ENCODE data around the gene STARD13. TPM values are rescaled to one million over a fixed set of nuclear protein-coding genes. Genes with fewer than 3 reads are reported as not detected.
A peak's percentile ranks its signal among the peaks of the same experiment; 100 is the strongest.

STARD13 gene
- total and polyA plus RNA-seq, 8 donors, result 7.8 to 29.4 (median 16.2) TPM

DNA sequence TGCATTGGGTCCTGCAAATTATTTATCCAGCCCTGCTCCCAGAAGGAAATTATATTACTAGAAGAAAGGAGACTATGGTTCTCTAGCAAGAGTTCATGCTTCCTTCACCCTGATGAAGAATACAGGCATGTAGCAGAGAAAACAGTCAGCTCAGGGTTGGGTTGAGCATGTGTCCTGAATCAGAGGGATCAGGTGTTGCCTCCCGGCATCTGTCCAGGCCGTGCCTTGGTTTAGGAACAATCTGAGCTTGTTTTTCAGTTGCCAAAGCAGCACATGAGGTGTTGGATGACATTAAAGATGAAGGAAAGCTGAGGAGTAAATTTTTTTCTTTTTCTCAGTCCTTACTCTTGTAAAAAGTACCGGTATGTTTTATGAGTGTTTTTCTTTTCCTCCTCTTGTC lies 207.3 kb downstream of the STARD13 start:
- TF ChIP-seq, protein P1, sequence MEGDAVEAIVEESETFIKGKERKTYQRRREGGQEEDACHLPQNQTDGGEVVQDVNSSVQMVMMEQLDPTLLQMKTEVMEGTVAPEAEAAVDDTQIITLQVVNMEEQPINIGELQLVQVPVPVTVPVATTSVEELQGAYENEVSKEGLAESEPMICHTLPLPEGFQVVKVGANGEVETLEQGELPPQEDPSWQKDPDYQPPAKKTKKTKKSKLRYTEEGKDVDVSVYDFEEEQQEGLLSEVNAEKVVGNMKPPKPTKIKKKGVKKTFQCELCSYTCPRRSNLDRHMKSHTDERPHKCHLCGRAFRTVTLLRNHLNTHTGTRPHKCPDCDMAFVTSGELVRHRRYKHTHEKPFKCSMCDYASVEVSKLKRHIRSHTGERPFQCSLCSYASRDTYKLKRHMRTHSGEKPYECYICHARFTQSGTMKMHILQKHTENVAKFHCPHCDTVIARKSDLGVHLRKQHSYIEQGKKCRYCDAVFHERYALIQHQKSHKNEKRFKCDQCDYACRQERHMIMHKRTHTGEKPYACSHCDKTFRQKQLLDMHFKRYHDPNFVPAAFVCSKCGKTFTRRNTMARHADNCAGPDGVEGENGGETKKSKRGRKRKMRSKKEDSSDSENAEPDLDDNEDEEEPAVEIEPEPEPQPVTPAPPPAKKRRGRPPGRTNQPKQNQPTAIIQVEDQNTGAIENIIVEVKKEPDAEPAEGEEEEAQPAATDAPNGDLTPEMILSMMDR (IDR thresholded peaks at IDR 0.05), result no peak
- Histone ChIP-seq H3K36me3 (no peaks in the 10 kb centered on the region), H3K27ac (no peak overlapping the region), H3K4me1 (no peaks in the 10 kb centered on the region), H3K27me3 (no peaks in the 10 kb centered on the region), H3K4me3 (no peak overlapping the region), H3K9me3 (no peaks in the 10 kb centered on the region)
- DNase-seq (no peak), FAIRE-seq (no peak), ATAC-seq (no peak)
- 85 to 88% methylated on average over 3 of the region's 3 CpGs for WGBS, 2 donors
- intact Hi-C loops (cut with DNase I), result no loop called here

DNA sequence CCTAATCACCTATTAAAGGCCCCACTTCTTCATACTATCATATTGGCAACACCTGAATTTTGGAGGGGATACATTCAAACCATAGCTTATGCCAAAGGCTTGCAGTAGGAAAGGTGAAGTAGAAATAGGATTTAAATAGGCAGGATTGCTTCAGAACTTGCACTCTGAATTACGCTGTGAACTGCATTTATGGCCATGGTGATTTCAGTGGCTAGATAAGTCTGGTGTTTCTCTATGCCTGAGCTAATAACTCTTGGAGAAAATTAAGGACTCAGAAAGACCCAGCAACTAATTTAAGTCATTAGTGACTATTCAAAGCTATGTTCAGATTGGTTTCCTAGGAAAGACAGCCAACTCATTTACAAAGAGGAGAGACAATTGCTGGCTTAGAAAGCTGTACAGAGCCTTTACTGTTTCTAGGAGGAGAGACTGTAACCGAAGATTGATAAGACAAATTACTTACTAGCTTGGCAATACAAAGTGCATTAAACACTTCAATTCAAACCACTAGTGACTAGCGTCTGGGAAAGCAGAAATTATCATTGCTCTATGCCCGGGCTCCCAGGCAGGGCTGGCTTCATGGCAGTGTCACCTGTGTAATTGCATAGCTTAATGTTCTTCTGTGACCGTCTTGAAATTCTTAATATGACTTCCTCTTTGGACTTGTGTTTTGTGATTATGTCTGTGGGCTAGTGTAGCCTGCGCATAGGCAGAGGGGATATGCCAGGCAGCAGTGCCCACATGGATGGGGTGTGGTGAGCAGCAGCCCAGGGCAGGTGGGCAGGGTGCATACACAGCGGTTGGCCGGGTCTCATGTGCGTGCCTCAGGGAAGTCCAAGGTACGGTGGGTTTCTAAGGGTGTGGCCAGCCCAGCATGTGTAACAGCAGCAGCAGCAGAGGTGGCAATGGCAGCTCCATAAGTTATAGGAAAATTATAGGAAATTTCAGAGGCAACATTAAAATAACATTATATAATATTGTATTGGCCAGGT lies 209.3 kb downstream of the STARD13 start:
- Histone ChIP-seq H3K36me3 (no peaks in the 10 kb centered on the region), H3K27me3 (no peaks in the 10 kb centered on the region), H3K9me3 (no peaks in the 10 kb centered on the region), H3K4me1 (no peaks in the 10 kb centered on the region), H3K27ac (no peak overlapping the region), H3K4me3 (no peak overlapping the region)
- peak in 1 of 6 donors; percentile 27 for DNase-seq
- FAIRE-seq, result no peak
- ATAC-seq, result no peak
- intact Hi-C loops (cut with DNase I), result no loop called here
- WGBS, 2 donors, result 81 to 89% methylated on average over 10 of the region's 10 CpGs
- TF ChIP-seq, protein P1 (IDR thresholded peaks at IDR 0.05), result no peak

DNA sequence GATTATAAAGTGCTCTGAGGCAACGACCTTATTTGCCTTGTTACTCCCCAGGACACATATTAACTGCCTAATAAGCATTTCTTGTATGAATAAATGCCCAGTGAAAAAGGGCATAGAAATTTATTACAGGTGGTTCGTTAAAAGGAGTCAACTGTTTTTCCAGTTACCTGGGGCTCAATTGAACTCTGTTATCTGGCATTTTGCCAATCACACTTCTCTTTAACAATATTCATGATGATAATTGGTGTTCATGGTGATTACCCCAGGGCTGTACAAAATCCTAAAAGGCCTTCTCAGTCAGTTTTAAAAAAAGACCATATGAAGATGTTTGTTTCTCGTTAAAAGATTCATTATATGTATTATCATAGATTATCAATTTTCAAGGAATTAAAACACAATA lies 212.2 kb downstream of the STARD13 start:
- 80 to 83% methylated on average over 3 of the region's 3 CpGs for WGBS, 2 donors
- H3K4me1 ChIP-seq, result no peaks in the 10 kb centered on the region

DNA sequence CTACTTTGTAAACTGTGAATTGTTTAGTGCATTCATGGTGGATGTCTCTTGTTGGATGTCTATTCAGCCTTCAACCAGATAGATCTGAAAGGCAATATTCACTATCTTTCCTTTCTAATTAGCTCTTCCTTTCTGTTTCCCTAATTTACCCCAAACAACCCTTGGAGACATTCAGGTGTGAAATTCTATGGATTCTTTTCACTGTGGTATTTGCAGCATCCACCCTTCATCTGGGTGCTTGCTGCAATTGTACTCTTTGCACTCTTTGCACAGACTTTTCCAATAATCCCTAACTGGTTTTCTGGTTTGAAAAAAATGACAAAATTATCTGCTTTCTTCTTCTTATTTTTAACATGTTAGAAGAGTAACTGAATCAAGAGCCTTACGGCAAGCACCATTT lies 212.8 kb downstream of the STARD13 start:
- Histone ChIP-seq H3K27me3 (no peaks in the 10 kb centered on the region), H3K4me1 (no peaks in the 10 kb centered on the region), H3K27ac (no peak overlapping the region), H3K4me3 (no peak overlapping the region), H3K9me3 (no peaks in the 10 kb centered on the region), H3K36me3 (no peaks in the 10 kb centered on the region)
- 91 to 98% methylated on average over 1 of the region's 1 CpG for WGBS, 2 donors
- FAIRE-seq, result no peak
- intact Hi-C loops (cut with DNase I), result no loop called here
- no peak for ATAC-seq
- no peak for DNase-seq
- TF ChIP-seq, protein P1 (IDR thresholded peaks at IDR 0.05), result no peak

More for the DNA sequence above, 212.2 kb downstream of the STARD13 start:
- FAIRE-seq (no peak), DNase-seq (no peak), ATAC-seq (no peak)
- Histone ChIP-seq H3K27ac (no peak overlapping the region), H3K4me3 (no peak overlapping the region), H3K9me3 (no peaks in the 10 kb centered on the region), H3K27me3 (no peaks in the 10 kb centered on the region), H3K36me3 (no peaks in the 10 kb centered on the region)
- TF ChIP-seq, protein P1 (IDR thresholded peaks at IDR 0.05), result no peak
- intact Hi-C loops (cut with DNase I), result no loop called here

DNA sequence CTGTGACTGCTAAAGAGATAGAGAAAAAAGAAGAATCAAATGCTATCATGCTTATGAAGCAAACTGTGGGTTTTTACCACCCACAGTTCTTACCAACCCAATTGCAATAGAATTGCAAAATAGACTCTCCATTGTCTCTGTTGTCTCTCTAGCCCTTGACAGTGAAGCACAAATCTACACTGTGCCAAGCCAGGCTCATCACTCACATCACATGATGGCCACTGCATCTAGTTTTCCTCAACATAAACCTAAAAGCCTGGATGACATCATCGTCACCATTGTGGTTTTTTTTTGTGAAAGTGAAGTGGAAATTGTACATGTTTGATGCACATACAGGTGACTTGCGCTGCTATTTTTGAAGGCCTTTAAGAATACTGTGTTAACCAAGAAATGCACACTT lies 213.3 kb downstream of the STARD13 start:
- TF ChIP-seq, protein P1 (IDR thresholded peaks at IDR 0.05), result no peak
- H3K9me3 ChIP-seq, result no peaks in the 10 kb centered on the region
- H3K36me3 ChIP-seq, result no peaks in the 10 kb centered on the region
- no peak for DNase-seq
- no peak overlapping the region for H3K27ac ChIP-seq
- 92 to 94% methylated on average over 2 of the region's 2 CpGs for WGBS, 2 donors
- no peaks in the 10 kb centered on the region for H3K4me1 ChIP-seq
- no peak for FAIRE-seq
- ATAC-seq, result no peak
- no peak overlapping the region for H3K4me3 ChIP-seq
- H3K27me3 ChIP-seq, result no peaks in the 10 kb centered on the region
- intact Hi-C loops (cut with DNase I), result no loop called here
